Nephron progenitor cell (in vitro differentiated cells): Measurements from ENCODE around the gene NR2F6.

Experiments used
- DNase-seq: peaks from one replicate; pipeline ENCODE4 v3.0.0; 2021
- H3K27ac Mint-ChIP-seq: 2 replicates; pipeline ENCODE4 v1.8.0; 2021; ENCODE audit warnings: mild to moderate bottlenecking, moderate library complexity, mixed read lengths
- H3K27me3 Mint-ChIP-seq: 2 replicates; pipeline ENCODE4 v1.8.0; 2021; ENCODE audit warnings: mild to moderate bottlenecking, low read depth, mixed read lengths; ENCODE audit not compliant: poor library complexity
- H3K36me3 Mint-ChIP-seq: 2 replicates; pipeline ENCODE4 v1.8.0; 2021; ENCODE audit warnings: low read depth, mixed read lengths
- H3K4me1 Mint-ChIP-seq: 2 replicates; pipeline ENCODE4 v1.8.0; 2021; ENCODE audit warnings: mixed read lengths
- H3K4me3 Mint-ChIP-seq: 2 replicates; pipeline ENCODE4 v1.8.0; 2021; ENCODE audit warnings: mild to moderate bottlenecking, moderate library complexity, mixed read lengths
- H3K9me3 Mint-ChIP-seq: 2 replicates; pipeline ENCODE4 v1.8.0; 2021; ENCODE audit warnings: mild to moderate bottlenecking, moderate library complexity, mixed read lengths
- TF ChIP-seq, protein P1 (sequence below): fragments of 200-600 bp; sonication (generic); IDR thresholded peaks from 2 replicates; pipeline ENCODE4 v1.5.0; 2021; ENCODE audit warnings: antibody characterized with exemption

The NR2F6 gene

DNA sequence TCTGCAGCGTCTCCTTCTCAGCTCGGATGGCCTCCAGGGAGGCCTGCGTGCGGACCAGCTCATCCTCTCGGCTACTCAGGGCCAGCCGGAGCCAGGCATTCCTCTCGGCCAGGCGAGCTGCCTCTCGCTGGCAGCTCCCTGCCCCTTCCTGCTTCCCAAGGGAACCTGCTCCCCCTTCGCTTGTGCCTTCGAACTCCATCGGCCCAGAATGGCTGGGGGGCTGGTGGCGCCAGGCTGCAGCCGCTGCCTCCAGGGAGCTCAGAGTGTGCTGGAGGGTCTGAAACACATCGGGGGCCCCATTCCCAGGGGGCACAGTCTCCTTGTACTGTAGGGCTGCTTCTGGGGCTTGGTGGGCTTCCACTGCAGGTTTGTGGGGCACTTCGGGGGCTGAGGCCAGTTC is 16.8 kb upstream of the NR2F6 start:
- TF ChIP-seq, protein P1, sequence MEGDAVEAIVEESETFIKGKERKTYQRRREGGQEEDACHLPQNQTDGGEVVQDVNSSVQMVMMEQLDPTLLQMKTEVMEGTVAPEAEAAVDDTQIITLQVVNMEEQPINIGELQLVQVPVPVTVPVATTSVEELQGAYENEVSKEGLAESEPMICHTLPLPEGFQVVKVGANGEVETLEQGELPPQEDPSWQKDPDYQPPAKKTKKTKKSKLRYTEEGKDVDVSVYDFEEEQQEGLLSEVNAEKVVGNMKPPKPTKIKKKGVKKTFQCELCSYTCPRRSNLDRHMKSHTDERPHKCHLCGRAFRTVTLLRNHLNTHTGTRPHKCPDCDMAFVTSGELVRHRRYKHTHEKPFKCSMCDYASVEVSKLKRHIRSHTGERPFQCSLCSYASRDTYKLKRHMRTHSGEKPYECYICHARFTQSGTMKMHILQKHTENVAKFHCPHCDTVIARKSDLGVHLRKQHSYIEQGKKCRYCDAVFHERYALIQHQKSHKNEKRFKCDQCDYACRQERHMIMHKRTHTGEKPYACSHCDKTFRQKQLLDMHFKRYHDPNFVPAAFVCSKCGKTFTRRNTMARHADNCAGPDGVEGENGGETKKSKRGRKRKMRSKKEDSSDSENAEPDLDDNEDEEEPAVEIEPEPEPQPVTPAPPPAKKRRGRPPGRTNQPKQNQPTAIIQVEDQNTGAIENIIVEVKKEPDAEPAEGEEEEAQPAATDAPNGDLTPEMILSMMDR = no peak
- H3K9me3 Mint-ChIP-seq = peaks cover 4% of the 10 kb centered on the region
- peaks cover 40% of the 10 kb centered on the region for H3K4me1 Mint-ChIP-seq
- no peak overlapping the region for H3K4me3 Mint-ChIP-seq
- no peak for DNase-seq
- peaks cover under 1% of the 10 kb centered on the region for H3K36me3 Mint-ChIP-seq
- no peaks in the 10 kb centered on the region for H3K27me3 Mint-ChIP-seq
- no peak overlapping the region for H3K27ac Mint-ChIP-seq

DNA sequence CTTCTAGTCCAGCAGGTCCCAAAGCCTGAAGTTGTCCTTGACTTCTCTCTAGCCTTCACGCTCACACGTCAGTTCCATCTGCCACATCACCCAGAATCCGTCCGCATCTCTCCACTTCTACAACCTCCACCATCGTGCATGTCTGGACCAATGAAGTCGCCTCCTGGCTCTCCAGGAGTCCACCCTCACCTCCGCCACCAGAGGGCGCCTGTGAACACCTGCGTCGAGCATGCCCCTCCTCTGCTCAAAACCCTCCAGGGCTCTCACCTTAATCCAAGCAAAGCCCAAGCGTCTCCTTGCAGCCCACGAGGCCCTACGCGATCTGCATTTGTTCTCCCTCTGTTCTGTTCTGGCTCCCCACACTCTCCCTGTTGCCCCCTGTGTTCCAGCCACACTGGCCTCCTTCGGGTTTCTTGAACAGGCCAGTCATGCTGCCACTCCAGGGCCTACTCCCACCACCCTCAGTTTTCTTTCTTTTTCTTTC is 15.2 kb upstream of the NR2F6 start:
- TF ChIP-seq, protein P1 = peak; percentile 96
- H3K9me3 Mint-ChIP-seq = no peaks in the 10 kb centered on the region
- peaks cover 31% of the 10 kb centered on the region for H3K4me1 Mint-ChIP-seq
- peak; percentile 92 for DNase-seq
- H3K27me3 Mint-ChIP-seq = no peaks in the 10 kb centered on the region
- no peak overlapping the region for H3K4me3 Mint-ChIP-seq
- peak overlapping the region; percentile 28 for H3K27ac Mint-ChIP-seq
- no peaks in the 10 kb centered on the region for H3K36me3 Mint-ChIP-seq

DNA sequence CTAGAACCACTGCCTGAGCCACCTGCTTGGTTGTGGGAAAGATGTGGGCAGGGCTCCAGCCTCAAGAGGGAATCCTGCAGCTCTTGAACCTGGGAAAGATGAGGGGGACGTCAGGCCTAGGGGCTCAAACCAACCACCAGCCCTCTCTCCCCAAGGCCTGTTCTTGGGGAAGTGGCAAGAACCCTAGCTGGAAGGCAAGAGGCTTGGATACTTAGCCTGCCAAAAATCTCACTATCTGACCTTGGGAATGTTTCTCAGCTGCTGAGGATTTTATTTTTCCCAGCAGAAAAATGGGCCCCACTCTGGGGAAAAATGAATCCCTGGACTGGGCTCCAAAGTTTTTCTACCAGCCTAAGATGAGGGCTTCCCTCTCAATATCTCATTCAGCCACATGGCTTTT is 14.2 kb upstream of the NR2F6 start:
- DNase-seq = no peak
- Mint-ChIP-seq H3K4me3 (no peak overlapping the region), H3K36me3 (no peaks in the 10 kb centered on the region), H3K4me1 (peaks cover 31% of the 10 kb centered on the region), H3K27me3 (no peaks in the 10 kb centered on the region), H3K27ac (no peak overlapping the region), H3K9me3 (no peaks in the 10 kb centered on the region)
- TF ChIP-seq, protein P1 = no peak

DNA sequence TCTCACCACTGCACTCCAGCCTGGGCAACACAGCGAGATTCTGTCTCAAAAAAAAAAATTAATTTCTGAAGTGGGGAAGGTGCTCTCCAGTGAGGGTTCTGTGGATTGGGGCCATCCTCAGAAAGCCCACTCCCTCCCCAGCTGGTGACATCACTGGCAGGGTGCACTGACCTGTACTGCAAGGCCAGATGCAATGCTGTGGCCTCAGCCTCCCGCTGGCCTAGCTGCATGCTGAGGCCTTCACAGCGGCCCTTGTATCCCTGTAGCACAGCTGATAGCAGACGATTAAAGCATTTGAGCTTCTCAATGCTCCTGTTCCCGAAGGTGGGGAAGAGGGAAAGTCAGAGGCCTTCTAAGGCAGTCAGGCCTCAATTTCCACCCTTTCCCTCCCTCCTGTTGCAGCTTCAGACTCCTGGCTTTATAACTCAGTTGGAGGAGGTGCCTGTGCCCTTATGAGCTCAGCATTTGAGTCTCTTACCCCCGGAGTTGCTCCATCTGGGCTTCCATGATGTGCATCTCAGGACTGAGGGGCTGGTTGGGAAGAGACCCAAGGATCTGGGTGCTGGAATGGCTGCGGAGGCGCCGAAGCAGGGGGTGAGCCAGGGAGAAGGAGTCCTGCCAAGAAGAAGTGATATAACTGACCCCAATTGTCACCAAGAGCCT is 13.5 kb upstream of the NR2F6 start:
- H3K27me3 Mint-ChIP-seq = no peaks in the 10 kb centered on the region
- H3K27ac Mint-ChIP-seq = no peak overlapping the region
- TF ChIP-seq, protein P1 = no peak
- no peak overlapping the region for H3K4me3 Mint-ChIP-seq
- H3K9me3 Mint-ChIP-seq = no peaks in the 10 kb centered on the region
- no peaks in the 10 kb centered on the region for H3K36me3 Mint-ChIP-seq
- H3K4me1 Mint-ChIP-seq = peaks cover 29% of the 10 kb centered on the region
- no peak for DNase-seq

DNA sequence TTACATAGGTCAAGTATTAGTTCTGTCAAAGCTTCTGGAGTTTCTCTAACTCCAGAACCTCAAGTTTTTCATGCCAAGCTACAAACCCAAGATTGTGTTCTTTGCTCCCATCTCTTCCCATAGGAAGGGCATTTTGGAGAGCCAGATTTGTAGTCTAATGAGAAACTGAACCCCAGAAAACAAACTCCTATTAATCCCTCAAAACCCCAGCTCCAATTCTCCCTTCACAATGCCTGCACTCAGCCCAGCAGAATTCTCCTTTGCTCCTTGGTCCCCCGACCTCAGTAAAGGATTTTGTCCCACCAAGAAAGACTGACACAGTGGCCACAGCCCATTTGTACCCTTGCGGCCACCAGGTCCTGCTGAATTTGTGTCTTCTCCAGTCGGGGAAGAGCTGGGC is 10.4 kb upstream of the NR2F6 start:
- Mint-ChIP-seq H3K4me1 (peaks cover 12% of the 10 kb centered on the region), H3K27ac (no peak overlapping the region), H3K4me3 (no peak overlapping the region)

More for the DNA sequence above, 10.4 kb upstream of the NR2F6 start:
- DNase-seq = no peak
- no peaks in the 10 kb centered on the region for H3K36me3 Mint-ChIP-seq
- TF ChIP-seq, protein P1 = no peak
- H3K9me3 Mint-ChIP-seq = no peaks in the 10 kb centered on the region
- H3K27me3 Mint-ChIP-seq = no peaks in the 10 kb centered on the region
